PC-3 (cell line): ENCODE results near the gene EXOC2. TPM values are rescaled to one million over a fixed set of nuclear protein-coding genes. Genes with fewer than 3 reads are reported as not detected.

Experiments used
- ATAC-seq: fragments of 200-7000 bp; cut with Tn5 transposase; 2 replicates; pipeline ENCODE4 v1.9.1; 2020; ENCODE audit warnings: mild to moderate bottlenecking, moderate library complexity
- BruUV-seq: library from RNA; stranded (reverse); fragments of 400-500 nt; replicated peaks from 2 replicates; lab custom pipeline; 2021; lab: Mats Ljungman, UMichigan
- CTCF ChIA-PET: fragments of 300-600 bp; sonication (Branson Sonifier 250); formaldehyde crosslinking; loops from one replicate; lab custom pipeline; 2022; ENCODE audit warnings: antibody characterized with exemption; lab: Charles Lee
- POLR2A ChIA-PET: fragments of 300-600 bp; sonication (Branson Sonifier 250); formaldehyde crosslinking; loops from one replicate; lab custom pipeline; 2022; ENCODE audit warnings: antibody characterized with exemption; ENCODE audit not compliant: unreplicated experiment; lab: Charles Lee
- DNase-seq: peaks from one replicate; pipeline ENCODE4 v3.0.0-alpha.2; 2015
- H2AFZ ChIP-seq: fragments of 300-600 bp; sonication (generic); 2 replicates; pipeline ENCODE4 v1.6.0; 2016; ENCODE audit warnings: antibody characterized with exemption, low read length
- H3F3A ChIP-seq: fragments of 300-600 bp; sonication (generic); one replicate; pipeline ENCODE4 v1.6.0; 2017; ENCODE audit warnings: antibody characterized with exemption, low read length, control low read depth, mild to moderate bottlenecking; ENCODE audit not compliant: unreplicated experiment
- H3K27ac ChIP-seq: fragments of 300-600 bp; sonication (generic); 2 replicates; pipeline ENCODE4 v1.5.1; 2016; ENCODE audit warnings: mild to moderate bottlenecking, low read length
- H3K27me3 ChIP-seq: fragments of 300-600 bp; sonication (generic); 2 replicates; pipeline ENCODE4 v1.6.1; 2016; ENCODE audit warnings: low read length, mixed read lengths
- H3K36me3 ChIP-seq: fragments of 300-600 bp; sonication (generic); 2 replicates; pipeline ENCODE4 v1.6.1; 2016; ENCODE audit warnings: low read depth, mixed run types, low read length, mixed read lengths
- H3K4me1 ChIP-seq: fragments of 300-600 bp; sonication (generic); 2 replicates; pipeline ENCODE4 v1.5.1; 2016; ENCODE audit warnings: low read length; ENCODE audit not compliant: insufficient read depth
- H3K4me2 ChIP-seq: fragments of 300-600 bp; sonication (generic); 2 replicates; pipeline ENCODE4 v1.6.0; 2016; ENCODE audit warnings: low read length
- H3K4me3 ChIP-seq: fragments of 300-600 bp; sonication (generic); 2 replicates; pipeline ENCODE4 v1.5.1; 2016; ENCODE audit warnings: mild to moderate bottlenecking, low read length, mixed read lengths
- H3K79me2 ChIP-seq: fragments of 300-600 bp; sonication (generic); 2 replicates; pipeline ENCODE4 v1.6.1; 2017; ENCODE audit warnings: low read length, mixed read lengths
- H3K9ac ChIP-seq: fragments of 300-600 bp; sonication (generic); 2 replicates; pipeline ENCODE4 v1.6.0; 2016; ENCODE audit warnings: mild to moderate bottlenecking, low read length
- H3K9me2 ChIP-seq: fragments of 300-600 bp; sonication (generic); replicated peaks from 2 replicates; pipeline ENCODE4 v1.6.1; 2016; ENCODE audit warnings: mixed run types, low read length, mixed read lengths
- H3K9me3 ChIP-seq: fragments of 300-600 bp; sonication (generic); 2 replicates; pipeline ENCODE4 v1.6.1; 2016; ENCODE audit warnings: low read length, mixed read lengths
- H4K20me1 ChIP-seq: fragments of 300-600 bp; sonication (generic); 2 replicates; pipeline ENCODE4 v1.6.1; 2016; ENCODE audit warnings: low read length, mixed read lengths
- EZH2 ChIP-seq: fragments of 300-600 bp; sonication (generic); IDR thresholded peaks from one replicate; pipeline ENCODE4 v1.6.1; 2017; ENCODE audit warnings: antibody characterized with exemption, mild to moderate bottlenecking, low read length; ENCODE audit not compliant: unreplicated experiment
- EZH2phosphoT487 ChIP-seq: fragments of 300-600 bp; sonication (generic); IDR thresholded peaks from 2 replicates; pipeline ENCODE4 v1.6.1; 2018; ENCODE audit warnings: mild to moderate bottlenecking, antibody characterized with exemption, low read length, borderline replicate concordance
- intact Hi-C: fragments of 100-400 bp; cut with micrococcal nuclease; formaldehyde crosslinking; loops from 2 replicates; pipeline ENCODE4 v1.9.0; 2023
- total RNA-seq: library from RNA; depleted of rRNA; stranded (reverse); fragments of >200 nt; gene quantifications from 2 replicates; pipeline ENCODE4 v1.2.3, GENCODE V29; 2014
- TF ChIP-seq, protein P1 (sequence below): fragments of 300-600 bp; sonication (generic); conservative IDR thresholded peaks from 2 replicates; pipeline ENCODE4 v1.5.1; 2017; ENCODE audit warnings: antibody characterized with exemption, low read depth, mild to moderate bottlenecking, low read length

Gene EXOC2
- total RNA-seq, 1 experiment from 2014 or later: 27.7 TPM

DNA sequence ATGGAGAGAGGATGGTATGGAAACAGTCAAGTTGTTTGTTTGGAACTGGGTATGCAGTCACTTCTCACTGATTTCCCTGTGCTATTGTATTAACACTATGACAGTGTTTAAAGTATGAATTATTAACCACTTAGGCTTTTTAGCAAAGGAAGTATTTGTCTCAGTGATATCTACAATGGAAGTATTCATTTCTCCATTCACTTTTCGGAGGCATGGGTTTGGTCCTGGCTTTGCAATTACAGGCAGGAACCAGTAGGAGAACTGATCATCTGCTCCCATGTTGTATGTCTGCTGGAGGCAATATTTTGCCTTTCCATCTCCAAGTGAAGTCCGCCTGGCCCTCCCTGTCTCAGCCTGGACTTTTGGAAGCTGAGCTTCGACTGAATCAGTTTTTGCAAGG is 30.6 kb upstream of the EXOC2 start:
- no peak for DNase-seq
- no peak overlapping the region for H3K27ac ChIP-seq
- H3K79me2 ChIP-seq: no peaks in the 10 kb centered on the region
- peaks cover 39% of the 10 kb centered on the region for H3K27me3 ChIP-seq
- H2AFZ ChIP-seq: no peak overlapping the region
- no TSS peak for BruUV-seq
- CTCF ChIA-PET: no interaction called here
- H3K9me3 ChIP-seq: no peaks in the 10 kb centered on the region
- no peak for ATAC-seq
- H3K36me3 ChIP-seq: no peaks in the 10 kb centered on the region
- no peaks in the 10 kb centered on the region for H4K20me1 ChIP-seq
- no peaks in the 10 kb centered on the region for H3K9me2 ChIP-seq
- H3F3A ChIP-seq: no peaks in the 10 kb centered on the region
- intact Hi-C loops: no loop called here
- H3K4me1 ChIP-seq: no peaks in the 10 kb centered on the region
- H3K9ac ChIP-seq: no peak overlapping the region
- POLR2A ChIA-PET: no interaction called here
- H3K4me2 ChIP-seq: no peak overlapping the region
- no peak overlapping the region for H3K4me3 ChIP-seq
- TF ChIP-seq, protein P1, sequence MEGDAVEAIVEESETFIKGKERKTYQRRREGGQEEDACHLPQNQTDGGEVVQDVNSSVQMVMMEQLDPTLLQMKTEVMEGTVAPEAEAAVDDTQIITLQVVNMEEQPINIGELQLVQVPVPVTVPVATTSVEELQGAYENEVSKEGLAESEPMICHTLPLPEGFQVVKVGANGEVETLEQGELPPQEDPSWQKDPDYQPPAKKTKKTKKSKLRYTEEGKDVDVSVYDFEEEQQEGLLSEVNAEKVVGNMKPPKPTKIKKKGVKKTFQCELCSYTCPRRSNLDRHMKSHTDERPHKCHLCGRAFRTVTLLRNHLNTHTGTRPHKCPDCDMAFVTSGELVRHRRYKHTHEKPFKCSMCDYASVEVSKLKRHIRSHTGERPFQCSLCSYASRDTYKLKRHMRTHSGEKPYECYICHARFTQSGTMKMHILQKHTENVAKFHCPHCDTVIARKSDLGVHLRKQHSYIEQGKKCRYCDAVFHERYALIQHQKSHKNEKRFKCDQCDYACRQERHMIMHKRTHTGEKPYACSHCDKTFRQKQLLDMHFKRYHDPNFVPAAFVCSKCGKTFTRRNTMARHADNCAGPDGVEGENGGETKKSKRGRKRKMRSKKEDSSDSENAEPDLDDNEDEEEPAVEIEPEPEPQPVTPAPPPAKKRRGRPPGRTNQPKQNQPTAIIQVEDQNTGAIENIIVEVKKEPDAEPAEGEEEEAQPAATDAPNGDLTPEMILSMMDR: peak; percentile 25; the same call in 1 of the 2 replicates
- no peak for TF ChIP-seq EZH2phosphoT487

DNA sequence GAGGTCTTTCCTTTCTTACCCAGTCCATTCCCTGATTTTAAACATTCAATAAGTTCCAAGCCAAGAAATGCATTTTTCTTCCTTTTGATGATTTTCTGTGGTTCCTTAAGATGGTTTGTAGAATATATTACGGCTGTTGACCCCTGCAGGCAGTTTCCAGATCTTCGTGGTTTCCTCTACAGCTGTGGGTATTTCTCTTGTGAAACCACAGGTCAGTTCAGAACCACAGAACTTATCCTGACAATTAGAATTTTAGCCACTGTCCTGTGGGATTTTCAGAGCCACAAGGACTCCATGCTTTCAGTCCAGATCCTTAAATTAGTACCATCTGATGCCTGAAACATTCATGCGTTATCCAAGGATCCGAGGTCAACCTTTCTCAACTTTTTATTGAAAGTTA is 29.7 kb upstream of the EXOC2 start:
- CTCF ChIA-PET: interaction anchor here (0.6 to 1.2 kb wide), 7 partner anchors 12 to 714 kb away, joined by 3 to 5 read pairs (median 3); no protein-coding TSS in a partner anchor
- Histone ChIP-seq H3F3A (no peaks in the 10 kb centered on the region), H3K4me3 (no peak overlapping the region), H3K79me2 (no peaks in the 10 kb centered on the region), H4K20me1 (no peaks in the 10 kb centered on the region), H2AFZ (no peak overlapping the region), H3K36me3 (no peaks in the 10 kb centered on the region), H3K4me1 (no peaks in the 10 kb centered on the region), H3K27ac (no peak overlapping the region), H3K4me2 (no peak overlapping the region), H3K9me2 (no peaks in the 10 kb centered on the region), H3K9me3 (no peaks in the 10 kb centered on the region), H3K27me3 (peaks cover 29% of the 10 kb centered on the region), H3K9ac (no peak overlapping the region)
- intact Hi-C loops: loop anchor here (1.0 kb wide), 3 partner anchors 129 to 714 kb away; no protein-coding TSS in a partner anchor
- no peak for DNase-seq
- TF ChIP-seq EZH2: no peak
- TF ChIP-seq, protein P1: no peak
- no peak for TF ChIP-seq EZH2phosphoT487
- no TSS peak for BruUV-seq
- ATAC-seq: no peak
- POLR2A ChIA-PET: no interaction called here

GRCh38 chr6:722077-722524 is 29.2 kb upstream of the EXOC2 start:
- no peak overlapping the region for H2AFZ ChIP-seq
- H3K9me2 ChIP-seq: no peaks in the 10 kb centered on the region
- H3K9me3 ChIP-seq: no peaks in the 10 kb centered on the region
- H3K4me1 ChIP-seq: no peaks in the 10 kb centered on the region
- ATAC-seq: peak; percentile 99
- intact Hi-C loops: loop anchor here (1.0 kb wide), 3 partner anchors 129 to 714 kb away; no protein-coding TSS in a partner anchor
- ChIA-PET CTCF (interaction anchor here (0.6 to 1.2 kb wide), 9 partner anchors 11 to 758 kb away, joined by 3 to 5 read pairs (median 3); no protein-coding TSS in a partner anchor), POLR2A (no interaction called here)
- H3F3A ChIP-seq: no peaks in the 10 kb centered on the region
- no peaks in the 10 kb centered on the region for H3K36me3 ChIP-seq
- H3K79me2 ChIP-seq: no peaks in the 10 kb centered on the region
- H3K27ac ChIP-seq: no peak overlapping the region
- peak; percentile 90 for DNase-seq
- H3K9ac ChIP-seq: no peak overlapping the region
- no peaks in the 10 kb centered on the region for H4K20me1 ChIP-seq
- peaks cover 24% of the 10 kb centered on the region for H3K27me3 ChIP-seq
- no peak overlapping the region for H3K4me3 ChIP-seq
- peak overlapping the region; percentile 34; the same call in 1 of the 2 replicates for H3K4me2 ChIP-seq
- no TSS peak for BruUV-seq
- TF ChIP-seq, protein P1: peak; percentile 94
- no peak for TF ChIP-seq EZH2
